Glutamatergic neuron (in vitro differentiated cells): Measurements from ENCODE around the gene PEAR1. TPM values are rescaled to one million over a fixed set of nuclear protein-coding genes. Genes with fewer than 3 reads are reported as not detected.
"Not testable (repeated sequence)": the region's sequence is repeated elsewhere in the genome, so short reads cannot be mapped to it uniquely, and the experiment has no call there.

Experiments
- DNase-seq: peaks from one replicate; pipeline ENCODE4 v3.0.0; 2022
- H3K27ac Mint-ChIP-seq: one replicate; pipeline ENCODE4 v1.8.0; 2020; ENCODE audit warnings: mild to moderate bottlenecking, mixed read lengths, inconsistent platforms; ENCODE audit not compliant: unreplicated experiment
- H3K27me3 Mint-ChIP-seq: one replicate; pipeline ENCODE4 v1.8.0; 2020; ENCODE audit warnings: mild to moderate bottlenecking, moderate library complexity, mixed read lengths, inconsistent platforms; ENCODE audit not compliant: unreplicated experiment
- H3K36me3 Mint-ChIP-seq: one replicate; pipeline ENCODE4 v1.8.0; 2020; ENCODE audit warnings: mild to moderate bottlenecking, mixed read lengths, inconsistent platforms; ENCODE audit not compliant: unreplicated experiment
- H3K4me1 Mint-ChIP-seq: one replicate; pipeline ENCODE4 v1.8.0; 2020; ENCODE audit warnings: mild to moderate bottlenecking, low read depth, mixed read lengths, inconsistent platforms; ENCODE audit not compliant: unreplicated experiment
- H3K4me3 Mint-ChIP-seq: one replicate; pipeline ENCODE4 v1.8.0; 2020; ENCODE audit warnings: mild to moderate bottlenecking, mixed read lengths, inconsistent platforms; ENCODE audit not compliant: unreplicated experiment
- H3K9me3 Mint-ChIP-seq: one replicate; pipeline ENCODE4 v1.8.0; 2020; ENCODE audit warnings: mild to moderate bottlenecking, moderate library complexity, mixed read lengths, inconsistent platforms; ENCODE audit not compliant: unreplicated experiment
- total RNA-seq: library from RNA; stranded (reverse); fragmentation: NEBNext Ultra II Directional; extraction: Animal tissue kit (Norgen Biotek cat#: 25700); gene quantifications from one replicate; pipeline ENCODE4 v1.2.1, GENCODE V29; 2021; ENCODE audit not compliant: unreplicated experiment
- TF ChIP-seq, protein P1 (sequence below): fragments of 200-600 bp; sonication (generic); IDR thresholded peaks from one replicate; pipeline ENCODE4 v1.5.0; 2021; ENCODE audit not compliant: partially characterized antibody, unreplicated experiment

The PEAR1 gene
- total RNA-seq, 1 donor from 2014 or later, result 1.2 TPM

DNA sequence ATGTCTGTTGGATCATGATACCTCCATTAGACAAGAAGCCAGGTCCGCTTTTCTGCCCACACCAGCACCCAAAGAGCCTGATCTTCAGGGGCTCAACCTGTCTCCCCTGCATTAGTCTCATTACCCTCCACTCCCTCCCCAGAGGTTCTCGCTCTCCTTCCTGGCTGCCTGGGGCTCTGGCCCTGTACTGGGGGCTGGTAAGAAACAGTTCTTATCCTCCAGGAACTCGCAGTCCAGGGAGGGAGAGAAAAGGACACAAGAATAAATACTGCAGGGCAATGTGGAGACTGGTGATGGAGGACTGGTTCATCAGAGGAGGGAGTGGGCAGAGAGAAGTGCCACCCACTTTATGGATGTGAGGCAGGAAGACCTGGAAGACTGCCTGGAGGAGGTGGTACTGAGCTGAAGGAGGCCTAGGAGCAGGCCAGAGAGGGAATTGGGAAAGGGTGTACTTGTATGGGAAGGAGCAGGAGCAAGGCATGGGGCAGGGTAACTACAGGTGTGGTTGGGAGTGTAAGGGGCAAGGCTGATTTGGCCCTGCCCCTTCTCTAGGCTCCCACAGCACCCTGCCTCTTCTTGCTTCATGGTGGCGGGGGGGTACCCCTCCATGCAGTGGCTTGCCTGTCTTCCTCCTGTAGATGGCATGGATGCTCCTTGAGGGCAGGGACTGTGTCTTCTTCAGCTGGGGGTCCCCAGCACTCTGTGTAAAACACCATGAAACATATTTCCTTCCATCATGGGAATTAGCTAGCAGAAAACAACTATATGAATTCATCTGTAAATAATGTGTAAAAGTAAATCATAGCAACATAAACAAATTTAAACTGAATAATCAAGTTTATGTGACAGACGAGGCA is 31.9 kb downstream of the PEAR1 start:
- Mint-ChIP-seq H3K4me1 (peaks cover 9% of the 10 kb centered on the region), H3K27ac (peak overlapping the region; percentile 25), H3K9me3 (peaks cover 14% of the 10 kb centered on the region), H3K27me3 (peaks cover 48% of the 10 kb centered on the region), H3K4me3 (peak overlapping the region; percentile 43), H3K36me3 (peaks cover 10% of the 10 kb centered on the region)
- TF ChIP-seq, protein P1, sequence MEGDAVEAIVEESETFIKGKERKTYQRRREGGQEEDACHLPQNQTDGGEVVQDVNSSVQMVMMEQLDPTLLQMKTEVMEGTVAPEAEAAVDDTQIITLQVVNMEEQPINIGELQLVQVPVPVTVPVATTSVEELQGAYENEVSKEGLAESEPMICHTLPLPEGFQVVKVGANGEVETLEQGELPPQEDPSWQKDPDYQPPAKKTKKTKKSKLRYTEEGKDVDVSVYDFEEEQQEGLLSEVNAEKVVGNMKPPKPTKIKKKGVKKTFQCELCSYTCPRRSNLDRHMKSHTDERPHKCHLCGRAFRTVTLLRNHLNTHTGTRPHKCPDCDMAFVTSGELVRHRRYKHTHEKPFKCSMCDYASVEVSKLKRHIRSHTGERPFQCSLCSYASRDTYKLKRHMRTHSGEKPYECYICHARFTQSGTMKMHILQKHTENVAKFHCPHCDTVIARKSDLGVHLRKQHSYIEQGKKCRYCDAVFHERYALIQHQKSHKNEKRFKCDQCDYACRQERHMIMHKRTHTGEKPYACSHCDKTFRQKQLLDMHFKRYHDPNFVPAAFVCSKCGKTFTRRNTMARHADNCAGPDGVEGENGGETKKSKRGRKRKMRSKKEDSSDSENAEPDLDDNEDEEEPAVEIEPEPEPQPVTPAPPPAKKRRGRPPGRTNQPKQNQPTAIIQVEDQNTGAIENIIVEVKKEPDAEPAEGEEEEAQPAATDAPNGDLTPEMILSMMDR, result no peak
- no peak for DNase-seq

DNA sequence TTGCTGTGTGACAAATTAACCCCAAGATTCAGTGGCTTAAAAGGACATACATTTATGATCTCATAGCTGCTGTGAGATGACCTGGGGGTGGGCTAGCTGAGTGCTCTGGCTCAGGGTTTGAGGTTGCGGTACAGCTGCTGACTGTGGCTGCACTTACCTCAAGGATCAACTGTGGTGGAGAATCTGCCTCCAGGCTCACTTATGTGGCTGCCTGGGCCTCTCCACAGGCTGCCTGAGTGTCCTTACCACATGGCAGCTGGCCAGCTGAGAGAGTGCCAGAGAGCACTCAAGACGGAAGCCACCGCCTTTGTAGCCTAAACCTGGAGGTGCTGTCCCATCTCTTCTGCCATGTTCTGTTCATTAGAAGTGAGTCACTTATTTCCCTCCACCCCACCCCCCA is 32.7 kb downstream of the PEAR1 start:
- Mint-ChIP-seq H3K9me3 (peaks cover 13% of the 10 kb centered on the region), H3K36me3 (peaks cover 10% of the 10 kb centered on the region), H3K27me3 (peaks cover 49% of the 10 kb centered on the region), H3K27ac (no peak overlapping the region), H3K4me1 (peaks cover 13% of the 10 kb centered on the region), H3K4me3 (no peak overlapping the region)
- no peak for DNase-seq
- TF ChIP-seq, protein P1, result no peak

DNA sequence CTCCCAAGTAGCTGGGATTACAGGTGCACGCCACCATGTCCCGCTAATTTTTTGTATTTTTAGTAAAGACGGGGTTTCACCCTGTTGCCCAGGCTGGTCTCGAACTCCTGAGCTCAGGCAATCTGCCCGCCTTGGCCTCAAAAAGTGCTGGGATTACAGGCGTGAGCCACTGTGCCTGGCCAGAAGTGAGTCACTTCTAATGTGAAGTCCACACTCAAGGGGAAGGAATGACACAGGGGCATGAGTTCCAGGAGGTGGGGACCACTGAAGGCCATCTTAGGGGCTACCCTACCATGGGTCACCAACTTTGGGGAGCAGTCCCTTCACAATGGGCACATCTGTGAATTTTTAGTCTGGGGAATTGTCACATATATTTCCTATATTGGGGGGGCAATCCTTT is 33.2 kb downstream of the PEAR1 start:
- not testable (repeated sequence) for DNase-seq, H3K4me3 Mint-ChIP-seq, H3K27ac Mint-ChIP-seq, H3K36me3 Mint-ChIP-seq
- Mint-ChIP-seq H3K9me3 (peaks cover 15% of the 10 kb centered on the region), H3K27me3 (peaks cover 50% of the 10 kb centered on the region), H3K4me1 (peaks cover 18% of the 10 kb centered on the region)

DNA sequence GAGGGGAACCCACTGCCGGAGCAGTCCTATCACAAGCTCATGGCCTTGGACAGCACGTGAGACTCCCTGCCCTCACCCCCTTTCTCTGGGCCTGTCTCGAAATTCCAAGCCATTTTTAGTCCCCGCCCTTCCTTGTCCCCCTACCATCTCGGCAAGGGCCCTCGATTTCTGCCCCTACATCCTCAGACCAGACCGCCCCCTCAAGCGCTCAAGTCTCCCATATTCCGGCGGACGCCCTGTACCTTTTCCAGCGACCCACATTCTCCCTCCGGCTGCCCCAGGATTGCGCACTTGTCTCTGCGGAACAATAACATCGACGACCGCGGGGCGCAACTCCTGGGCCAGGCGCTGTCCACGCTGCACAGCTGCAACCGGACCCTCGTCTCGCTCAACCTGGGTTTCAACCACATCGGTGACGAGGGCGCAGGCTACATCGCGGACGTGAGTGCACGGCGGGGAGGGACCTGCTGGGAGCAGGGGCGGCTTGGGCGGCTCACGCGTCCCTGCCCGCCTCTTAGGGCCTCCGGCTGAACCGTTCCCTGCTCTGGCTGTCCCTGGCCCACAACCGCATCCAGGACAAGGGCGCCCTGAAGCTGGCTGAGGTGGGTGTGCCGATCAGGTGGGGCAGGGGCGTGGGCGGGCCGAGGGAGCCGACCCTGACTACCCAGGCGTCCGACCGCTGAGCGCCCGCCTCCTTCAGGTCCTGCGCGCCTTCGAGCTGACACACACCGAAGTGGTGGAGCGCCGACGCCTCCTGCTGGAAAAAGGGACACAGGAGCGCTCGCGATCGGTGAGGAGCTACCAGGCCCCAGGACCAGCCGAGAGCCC is 33.9 kb downstream of the PEAR1 start:
- Mint-ChIP-seq H3K36me3 (peaks cover 10% of the 10 kb centered on the region), H3K27ac (no peak overlapping the region), H3K4me3 (peak overlapping the region; percentile 50), H3K9me3 (peaks cover 11% of the 10 kb centered on the region), H3K27me3 (peaks cover 43% of the 10 kb centered on the region), H3K4me1 (peaks cover 25% of the 10 kb centered on the region)
- DNase-seq, result peak; percentile 88
- TF ChIP-seq, protein P1, result peak; percentile 52

DNA sequence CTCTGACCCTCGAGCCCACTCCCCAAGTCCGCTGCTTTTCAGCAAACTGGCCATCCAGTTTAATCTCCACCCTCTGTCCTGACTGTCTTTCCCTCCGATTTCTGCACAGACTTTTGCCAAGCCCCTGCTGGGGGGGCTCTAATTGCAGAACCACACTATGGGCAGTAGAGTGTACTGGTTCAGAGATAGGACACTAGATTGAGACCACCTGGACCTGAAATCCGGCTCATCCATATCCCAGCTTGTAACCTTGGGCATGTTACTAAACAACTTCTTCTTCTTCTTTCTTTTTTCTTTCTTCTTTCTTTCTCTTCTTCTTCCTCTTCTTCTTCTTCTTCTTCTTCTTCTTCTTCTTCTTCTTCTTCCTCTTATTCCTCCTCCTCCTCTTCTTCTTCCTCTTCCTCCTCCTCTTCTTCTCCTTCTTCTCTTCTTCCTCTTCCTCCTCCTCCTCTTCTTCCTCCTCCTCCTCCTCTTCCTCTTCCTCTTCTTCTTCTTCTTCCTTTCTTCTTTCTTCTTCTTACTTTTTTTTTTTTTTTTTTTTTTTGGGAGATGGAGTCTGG is 34.6 kb downstream of the PEAR1 start:
- H3K27me3 Mint-ChIP-seq, result peaks cover 44% of the 10 kb centered on the region
- peaks cover 32% of the 10 kb centered on the region for H3K4me1 Mint-ChIP-seq
- peaks cover 11% of the 10 kb centered on the region for H3K9me3 Mint-ChIP-seq
- no peak for DNase-seq
- H3K4me3 Mint-ChIP-seq, result peak overlapping the region; percentile 79
- peaks cover 10% of the 10 kb centered on the region for H3K36me3 Mint-ChIP-seq
- H3K27ac Mint-ChIP-seq, result no peak overlapping the region
- TF ChIP-seq, protein P1, result no peak
